Heart right ventricle (tissue), 16 donors: ENCODE results near the gene SCYL3. TPM values are rescaled to one million over a fixed set of nuclear protein-coding genes. Genes with fewer than 3 reads are reported as not detected.
"Not testable (repeated sequence)": the region's sequence is repeated elsewhere in the genome, so short reads cannot be mapped to it uniquely, and the experiment has no call there.

Source experiments
- ATAC-seq, 8 donors: fragments of 200-7000 bp; cut with Tn5 transposase; one replicate each; pipeline ENCODE4 v1.9.1; 2020; ENCODE audit warnings: mild to moderate bottlenecking in 8 of 8, moderate library complexity in 8 of 8, moderate number of reproducible peaks in 1 of 8
- DNase-seq, 2 donors: peaks; one replicate each; pipeline ENCODE4 v3.0.0-alpha.2; 2020
- H3K27ac ChIP-seq, 10 donors: fragments of 200-600 bp; sonication (generic) in 2 of 10; one replicate each; pipeline versions ENCODE4 v1.5.0 to v1.8.0; 2020 to 2022; ENCODE audit warnings: mild to moderate bottlenecking in 3 of 10
- H3K27me3 ChIP-seq, 7 donors: fragments of 200-600 bp; one replicate each; pipeline ENCODE4 v1.8.0; 2021 to 2022; ENCODE audit warnings: mild to moderate bottlenecking in 2 of 7
- H3K36me3 ChIP-seq, 9 donors: fragments of 200-600 bp; sonication (generic) in 1 of 9; one replicate each; pipeline versions ENCODE4 v1.5.0 to v1.8.0; 2020 to 2022; ENCODE audit warnings: mild to moderate bottlenecking in 2 of 9
- H3K4me1 ChIP-seq, 9 donors: fragments of 200-600 bp; sonication (generic) in 1 of 9; one replicate each; pipeline versions ENCODE4 v1.5.0 to v1.8.0; 2020 to 2022; ENCODE audit warnings: mild to moderate bottlenecking in 4 of 9
- H3K4me3 ChIP-seq, 10 donors: fragments of 200-600 bp; sonication (generic) in 2 of 10; one replicate each; pipeline versions ENCODE4 v1.5.0 to v1.8.0; 2020 to 2022; ENCODE audit warnings: mild to moderate bottlenecking in 7 of 10, moderate library complexity in 2 of 10
- H3K9me3 ChIP-seq, 11 donors: fragments of 200-600 bp in 10 of 11; sonication (generic) in 2 of 11; one replicate each; pipeline versions ENCODE4 v1.5.0 to v1.8.0; 2013 to 2022; ENCODE audit warnings: mild to moderate bottlenecking in 2 of 11, control low read depth in 1 of 11, moderate library complexity in 1 of 11
- CTCF ChIP-seq, 9 donors: fragments of 200-600 bp; sonication (generic) in 2 of 9; IDR thresholded peaks; one replicate each; pipeline versions ENCODE4 v1.5.0 to v1.8.0; 2021 to 2022; ENCODE audit warnings: antibody characterized with exemption in 9 of 9, mild to moderate bottlenecking in 5 of 9, moderate library complexity in 1 of 9
- WGBS, 2 donors: extraction: QIAGEN DNeasy Blood & Tissue Kit; methylation state at CpG; one replicate each; pipeline ENCODE4 v1.1.7; 2013; ENCODE audit warnings: inconsistent platforms in 1 of 2; 5-methylcytosine and 5-hydroxymethylcytosine counted together
- intact Hi-C, 10 donors: fragments of 100-400 bp; cut with DNase I; formaldehyde crosslinking; loops; one replicate each; pipeline versions ENCODE4 v1.11.1 to v1.14.2; 2022
- polyA plus RNA-seq, 2 donors: library from polyadenylated mRNA; stranded (reverse); fragments of 200-250 nt; gene quantifications; one replicate each; pipeline ENCODE4 v1.2.3, GENCODE V29; 2013
- total RNA-seq, 10 donors: library from RNA; stranded (reverse); fragmentation: NEBNext Ultra II Directional in 3 of 10; extraction: Animal tissue kit (Norgen Biotek cat#: 25700) in 3 of 10; gene quantifications; one replicate each; pipeline versions ENCODE4 v1.2.1 to v1.2.4, GENCODE V29; 2021 to 2023
- donor health status: Arrhythmogenic right ventricular cardiomyopathy.
- donor health status: ischemic (EF 13 %, LVEDD 7.1; RV severe dilation, severe dysfunction).
- donor health status: healthy with polysubstance abuse.
- donor health status: DM: no; HTN: yes; CAD: no.
- donor health status: DM: no; HTN: no; CAD: no.
- donor health status: ischemic (EF 25% LVEDD 6.9; RV normal size, moderate dysfunction).
- donor health status: ischemic (EF 25% LVEDD 5.7; RV mildly dilated, moderate dysfunction).
- donor health status: healthy.
- donor health status: DM: yes; HTN: yes; CAD: no.
- donor health status: Ischemic cardiomyopathy.
- donor health status: ischemic (EF 35%, LVEDD 5.7; RV mildly dilated, moderate dysfunction).
- donor health status: nonischemic (EF 11% LVEDD 7.7; RV severe dilation, severe dysfunction).
- donor health status: DM: yes; HTN: yes; CAD: no.
- donor health status: PGD.
- donor health status: ischemic (EF 29% LVEDD 5.4; RV normal size, mild dysfunction).
- donor health status: nonischemic (EF 23%, LVEDD 6.1; RV moderate dilation, normal function).

SCYL3 gene
- total and polyA plus RNA-seq, 12 donors, result 2.4 to 8.9 (median 5.7) TPM

GRCh38 chr1:169866577-169866976 lies 27.1 kb downstream of the SCYL3 start:
- intact Hi-C loops, result no loop called here
- H3K9me3 ChIP-seq, result no peaks in the 10 kb centered on the region
- peaks cover 0 to 100% (median 78%) of the 10 kb centered on the region in 9 donors for H3K36me3 ChIP-seq

GRCh38 chr1:169864531-169864930 lies 29.2 kb downstream of the SCYL3 start:
- intact Hi-C loops, H3K4me3 ChIP-seq, DNase-seq, H3K27ac ChIP-seq, ATAC-seq, H3K27me3 ChIP-seq, H3K9me3 ChIP-seq, H3K4me1 ChIP-seq: not testable (repeated sequence)
- peaks cover 0 to 100% (median 78%) of the 10 kb centered on the region in 9 donors for H3K36me3 ChIP-seq
- 94 to 96% methylated on average over 10 of the region's 10 CpGs for WGBS, 2 donors

More at GRCh38 chr1:169866577-169866976, 27.1 kb downstream of the SCYL3 start:
- no peak for DNase-seq
- Histone ChIP-seq H3K4me3 (no peak overlapping the region), H3K4me1 (no peaks in the 10 kb centered on the region), H3K27ac (no peak overlapping the region), H3K27me3 (no peaks in the 10 kb centered on the region)
- WGBS, 2 donors, result 97 to 99% methylated on average over 2 of the region's 2 CpGs
- ATAC-seq, result no peak
- TF ChIP-seq CTCF (IDR thresholded peaks at IDR 0.05), result no peak

GRCh38 chr1:169860750-169861149 lies 32.9 kb downstream of the SCYL3 start:
- Histone ChIP-seq H3K9me3 (no peaks in the 10 kb centered on the region), H3K4me1 (no peaks in the 10 kb centered on the region), H3K27me3 (no peaks in the 10 kb centered on the region), H3K4me3 (no peak overlapping the region), H3K27ac (peak overlapping the region in 1 of 10 donors; percentile 8), H3K36me3 (peaks cover 0 to 100% (median 60%) of the 10 kb centered on the region in 9 donors)
- no peak for TF ChIP-seq CTCF (IDR thresholded peaks at IDR 0.05)
- DNase-seq (no peak), ATAC-seq (no peak)
- intact Hi-C loops, result no loop called here

GRCh38 chr1:169860187-169860586 lies 33.5 kb downstream of the SCYL3 start:
- 95 to 100% methylated on average over 1 of the region's 1 CpG for WGBS, 2 donors
- Histone ChIP-seq H3K4me1 (no peaks in the 10 kb centered on the region), H3K4me3 (no peak overlapping the region), H3K27me3 (no peaks in the 10 kb centered on the region), H3K9me3 (no peaks in the 10 kb centered on the region), H3K36me3 (peaks cover 0 to 100% (median 59%) of the 10 kb centered on the region in 9 donors), H3K27ac (peak overlapping the region in 1 of 10 donors; percentile 8)
- no peak for ATAC-seq
- no peak for DNase-seq
- intact Hi-C loops, result no loop called here
- no peak for TF ChIP-seq CTCF (IDR thresholded peaks at IDR 0.05)

GRCh38 chr1:169859001-169859400 lies 34.7 kb downstream of the SCYL3 start:
- H3K27me3 ChIP-seq, result no peaks in the 10 kb centered on the region
- no peak overlapping the region for H3K27ac ChIP-seq
- TF ChIP-seq CTCF (IDR thresholded peaks at IDR 0.05), result no peak
- H3K9me3 ChIP-seq, result no peaks in the 10 kb centered on the region
- intact Hi-C loops, result no loop called here
- no peaks in the 10 kb centered on the region for H3K4me1 ChIP-seq
- 93% methylated on average over 4 of the region's 4 CpGs for WGBS, 2 donors
- H3K36me3 ChIP-seq, result peaks cover 0 to 100% (median 56%) of the 10 kb centered on the region in 9 donors
- H3K4me3 ChIP-seq, result no peak overlapping the region
- ATAC-seq (no peak), DNase-seq (no peak)
